GM19025 (cell line): ENCODE results near the gene RXYLT1.
"Not testable (repeated sequence)": the region's sequence is repeated elsewhere in the genome, so short reads cannot be mapped to it uniquely, and the experiment has no call there.

Source experiments
- ATAC-seq: cut with Tn5 transposase; IDR thresholded peaks from one replicate; pipeline ENCODE4 v1.9.1; 2021; ENCODE audit warnings: mild to moderate bottlenecking, low read depth, moderate library complexity; ENCODE audit not compliant: unreplicated experiment

RXYLT1 gene, protein sequence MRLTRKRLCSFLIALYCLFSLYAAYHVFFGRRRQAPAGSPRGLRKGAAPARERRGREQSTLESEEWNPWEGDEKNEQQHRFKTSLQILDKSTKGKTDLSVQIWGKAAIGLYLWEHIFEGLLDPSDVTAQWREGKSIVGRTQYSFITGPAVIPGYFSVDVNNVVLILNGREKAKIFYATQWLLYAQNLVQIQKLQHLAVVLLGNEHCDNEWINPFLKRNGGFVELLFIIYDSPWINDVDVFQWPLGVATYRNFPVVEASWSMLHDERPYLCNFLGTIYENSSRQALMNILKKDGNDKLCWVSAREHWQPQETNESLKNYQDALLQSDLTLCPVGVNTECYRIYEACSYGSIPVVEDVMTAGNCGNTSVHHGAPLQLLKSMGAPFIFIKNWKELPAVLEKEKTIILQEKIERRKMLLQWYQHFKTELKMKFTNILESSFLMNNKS

DNA sequence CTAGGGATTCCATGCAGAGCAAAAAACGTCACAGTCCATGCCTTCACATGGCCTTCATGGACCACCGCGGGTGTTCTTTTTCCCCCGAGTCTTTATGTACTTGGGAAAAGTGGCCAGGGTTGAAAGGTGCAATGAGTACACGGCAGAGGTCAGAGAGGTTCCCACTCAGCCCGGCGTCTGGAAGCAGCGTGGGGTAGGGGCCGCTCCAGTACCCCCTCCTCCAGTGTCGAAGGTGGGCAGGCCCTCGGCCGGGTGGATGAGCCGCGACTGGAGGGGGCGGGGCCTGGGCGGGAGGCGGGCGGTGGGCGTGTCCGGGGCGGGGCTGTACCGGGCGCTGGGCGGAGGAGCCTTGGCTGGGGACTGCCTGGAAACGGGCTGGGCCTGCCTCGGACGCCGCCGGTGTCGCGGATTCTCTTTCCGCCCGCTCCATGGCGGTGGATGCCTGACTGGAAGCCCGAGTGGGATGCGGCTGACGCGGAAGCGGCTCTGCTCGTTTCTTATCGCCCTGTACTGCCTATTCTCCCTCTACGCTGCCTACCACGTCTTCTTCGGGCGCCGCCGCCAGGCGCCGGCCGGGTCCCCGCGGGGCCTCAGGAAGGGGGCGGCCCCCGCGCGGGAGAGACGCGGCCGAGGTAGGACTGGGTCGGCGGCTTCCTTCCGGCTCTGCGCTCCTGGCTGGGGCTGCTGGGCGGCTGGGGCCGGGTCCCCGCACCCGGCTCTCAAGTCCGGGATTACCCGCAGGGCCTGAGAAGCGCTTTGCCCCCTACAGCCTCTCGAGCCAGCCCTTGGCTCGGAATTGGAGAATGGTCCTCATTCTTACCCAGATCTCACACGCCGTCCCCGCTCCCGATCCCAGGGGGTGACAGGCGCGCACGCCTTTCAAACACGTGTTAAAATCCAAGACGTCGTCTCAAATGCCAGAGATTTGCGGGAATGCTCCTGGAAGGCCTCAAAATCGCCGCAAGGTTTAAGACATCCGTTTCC, at the start of gene RXYLT1:
Gene RXYLT1, plus strand, starts transcription at position 412 of the 984 bp plus-strand sequence. Its CDS starts 52 bp downstream, at position 464.
- ATAC-seq = peak; percentile 98

GRCh38 chr12:63732779-63733178, 46.9 kb upstream of the RXYLT1 start:
- not testable (repeated sequence) for ATAC-seq

GRCh38 chr12:63733585-63733984, 46.1 kb upstream of the RXYLT1 start:
- not testable (repeated sequence) for ATAC-seq

DNA sequence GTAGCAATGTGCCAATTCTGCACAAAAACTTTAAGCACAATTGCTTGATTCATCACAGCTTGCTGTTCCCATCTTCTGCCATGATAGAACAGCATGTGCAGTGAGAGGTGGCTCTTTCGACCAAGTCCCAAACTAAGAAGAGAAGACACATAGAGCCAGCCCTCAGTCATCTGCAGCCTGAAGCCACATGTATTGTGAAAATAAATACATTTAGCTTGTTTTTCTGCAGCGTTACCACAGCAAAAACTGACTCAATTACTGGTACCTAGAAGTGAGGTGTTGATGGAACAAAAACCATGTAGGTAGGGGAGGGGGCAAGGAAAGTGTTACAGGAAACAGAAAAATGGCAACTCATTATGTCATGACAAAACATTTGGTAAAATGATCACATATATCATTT, 39.2 kb upstream of the RXYLT1 start:
- not testable (repeated sequence) for ATAC-seq

GRCh38 chr12:63741431-63741830, 38.3 kb upstream of the RXYLT1 start:
- not testable (repeated sequence) for ATAC-seq

DNA sequence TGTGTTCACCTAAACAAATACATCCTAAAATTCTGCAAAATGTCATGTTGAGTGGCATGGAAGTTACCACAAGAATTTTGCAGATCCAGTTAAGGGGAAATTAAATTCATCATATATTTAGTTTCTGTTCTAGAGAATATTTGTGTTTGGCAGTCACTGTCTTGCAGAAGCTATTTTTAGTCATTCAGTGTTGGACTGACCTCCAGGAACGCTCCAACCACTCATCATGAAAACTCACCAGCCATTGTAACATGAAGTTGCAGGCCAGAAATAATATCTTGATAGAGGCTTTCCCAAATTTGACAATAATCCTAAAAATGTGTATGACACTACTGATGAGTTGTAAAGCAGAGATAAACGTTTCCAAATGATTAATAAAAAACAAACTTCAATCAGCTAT, 35.6 kb upstream of the RXYLT1 start:
- ATAC-seq = not testable (repeated sequence)

DNA sequence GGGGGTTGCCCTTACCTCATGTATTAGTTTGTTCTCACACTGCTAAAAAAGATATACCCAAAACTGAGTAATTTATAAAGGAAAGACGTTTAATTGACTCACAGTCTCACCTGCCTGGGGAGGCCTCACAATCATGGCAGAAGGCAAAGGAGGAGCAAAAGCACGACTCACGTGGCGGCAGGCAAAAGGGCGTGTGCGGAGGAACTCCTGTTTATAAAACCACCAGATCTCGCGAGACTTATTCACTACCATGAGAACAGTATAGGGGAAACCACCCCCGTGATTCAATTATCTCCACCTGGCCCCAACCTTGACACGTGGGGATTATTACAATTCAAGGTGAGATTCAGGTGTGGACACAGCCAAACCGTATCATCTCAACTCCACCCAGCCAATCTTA, 33.2 kb upstream of the RXYLT1 start:
- not testable (repeated sequence) for ATAC-seq

DNA sequence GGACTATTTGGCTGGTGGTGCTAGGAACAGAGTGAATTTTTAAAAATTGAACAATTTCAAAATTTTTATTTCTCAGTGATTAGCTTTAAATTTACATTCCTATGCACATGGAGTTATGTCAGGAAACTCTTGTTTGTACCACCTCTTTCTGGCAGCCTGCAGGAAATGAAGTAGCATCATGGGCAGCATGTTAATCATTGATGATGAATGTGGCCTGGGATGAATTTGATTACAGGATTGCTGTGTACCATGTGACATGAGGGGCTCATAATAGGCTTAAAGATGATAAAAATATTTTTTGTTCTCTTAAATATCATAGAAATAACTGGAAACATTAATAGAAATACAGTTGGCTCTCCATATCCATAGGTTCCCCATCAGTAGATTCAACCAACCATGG, 32.6 kb upstream of the RXYLT1 start:
- not testable (repeated sequence) for ATAC-seq

DNA sequence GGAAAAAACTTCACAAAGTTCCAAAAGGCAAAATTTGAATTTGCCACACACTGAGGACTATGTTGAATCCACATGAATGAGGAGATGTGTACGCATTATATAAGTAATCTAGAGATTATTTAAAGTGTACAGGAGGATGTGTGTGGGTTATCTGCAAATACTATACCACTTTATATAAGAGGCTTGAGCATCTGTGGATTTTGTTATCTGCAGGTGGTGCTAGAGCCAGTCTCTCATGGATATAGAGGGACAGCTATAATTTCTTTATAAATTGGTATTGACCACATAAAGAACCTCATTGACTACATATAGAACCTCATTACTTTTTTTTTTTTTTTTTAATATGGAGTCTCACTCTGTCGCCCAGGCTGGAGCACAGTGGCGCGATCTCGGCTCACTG, 32.2 kb upstream of the RXYLT1 start:
- ATAC-seq = no peak

DNA sequence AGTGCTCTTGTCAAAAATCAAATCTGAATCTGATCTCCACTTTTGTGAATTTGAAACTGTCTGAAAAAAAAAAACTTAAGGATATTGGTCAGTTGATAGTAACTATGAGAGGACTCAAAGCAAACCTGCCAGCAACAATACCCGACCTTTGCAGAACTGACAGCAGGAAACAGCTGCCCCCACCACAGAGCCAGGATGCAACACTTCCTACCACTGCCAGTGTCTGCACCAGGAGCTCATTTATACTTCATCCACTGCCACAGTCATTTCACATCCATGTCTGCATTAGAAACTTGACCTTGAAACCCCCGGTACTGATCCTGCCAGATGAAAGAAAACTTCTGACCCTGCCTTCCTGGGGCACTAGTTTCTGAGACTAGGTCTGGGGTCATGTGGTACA, 27.4 kb upstream of the RXYLT1 start:
- no peak for ATAC-seq

- no peak for ATAC-seq
Measured at GRCh38 chr12:63752841-63753240, 26.9 kb upstream of the RXYLT1 start.

DNA sequence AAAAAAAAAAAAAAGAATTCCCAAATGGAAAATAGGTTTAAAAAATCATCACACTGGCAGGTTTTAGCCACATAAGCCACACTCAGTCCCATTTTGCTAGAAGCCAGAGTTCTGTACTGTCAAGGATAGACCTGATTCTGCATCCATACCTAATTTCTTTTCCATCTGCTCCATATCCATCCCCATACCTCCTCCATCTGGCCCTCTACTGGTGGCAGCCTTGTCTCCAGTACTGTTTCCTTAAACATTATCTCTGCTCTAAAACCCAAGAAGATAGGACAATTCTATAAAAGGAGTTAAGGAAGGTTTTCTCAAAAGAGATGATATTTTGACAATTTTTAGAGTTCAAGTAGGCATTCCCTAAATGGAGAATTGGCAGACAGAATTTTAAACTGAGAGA, 26.0 kb upstream of the RXYLT1 start:
- ATAC-seq = no peak

DNA sequence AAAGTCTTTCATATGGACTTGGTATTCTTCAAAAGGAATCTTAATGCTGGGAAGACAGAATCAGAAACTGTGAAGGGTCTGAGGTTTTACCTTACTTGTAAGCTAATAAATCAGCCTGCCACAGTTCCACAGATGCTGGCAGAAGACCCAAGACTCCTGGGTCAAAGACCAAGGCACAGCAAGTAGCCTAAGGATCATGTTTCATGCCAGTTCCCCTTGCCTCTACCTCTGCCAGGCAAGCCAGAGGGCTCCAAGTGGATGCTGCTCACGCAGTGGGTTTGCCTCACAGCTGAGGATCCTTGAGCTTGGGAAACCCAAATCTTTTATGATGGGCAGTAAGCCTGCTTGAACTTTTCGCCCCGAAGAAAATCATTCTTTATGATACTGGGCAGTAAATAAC, 15.2 kb upstream of the RXYLT1 start:
- ATAC-seq = no peak

DNA sequence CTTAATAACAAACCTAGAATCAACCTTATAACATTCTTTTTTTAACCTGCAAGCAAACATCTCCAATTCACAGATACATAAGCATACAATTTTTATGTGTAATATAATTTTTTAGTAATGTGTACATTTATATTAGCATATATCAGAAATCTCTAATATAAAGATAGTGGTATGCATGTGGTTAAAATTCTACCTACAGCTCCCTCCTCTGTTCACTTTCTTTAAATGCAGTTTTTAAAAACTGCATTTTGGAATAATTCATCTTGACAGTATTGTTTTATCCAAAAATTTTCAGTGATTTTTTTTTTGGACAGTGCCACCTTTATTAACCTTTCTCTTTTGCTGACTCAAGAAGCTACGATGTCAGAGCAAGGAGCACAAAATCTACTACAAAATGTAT, 13.2 kb upstream of the RXYLT1 start:
- no peak for ATAC-seq

- ATAC-seq = no peak
Measured at GRCh38 chr12:63770375-63770774, 9.3 kb upstream of the RXYLT1 start.

DNA sequence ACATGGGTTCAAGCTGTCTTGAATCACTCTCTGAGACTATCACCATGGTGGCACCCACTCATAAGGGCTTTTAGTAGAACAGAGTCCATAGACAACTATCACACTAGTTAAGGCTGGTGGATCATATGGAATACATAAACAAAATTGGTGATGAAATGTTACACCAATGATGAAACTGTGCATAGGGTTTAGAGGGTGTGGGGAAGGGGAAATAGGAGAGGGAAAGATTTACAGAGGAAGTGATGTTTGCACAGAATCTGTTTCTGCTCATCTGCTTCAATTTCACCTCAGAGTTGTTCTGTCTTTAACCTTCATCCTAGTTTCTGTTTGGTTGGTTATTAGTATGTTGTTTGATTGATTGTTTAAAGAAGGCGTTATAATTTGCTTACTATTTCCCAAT, 2.4 kb upstream of the RXYLT1 start:
- no peak for ATAC-seq

- no peak for ATAC-seq
Measured at GRCh38 chr12:63782466-63782865, 2.8 kb downstream of the RXYLT1 start.

GRCh38 chr12:63787306-63787705, 7.6 kb downstream of the RXYLT1 start:
- ATAC-seq = no peak

GRCh38 chr12:63790608-63790945, 10.9 kb downstream of the RXYLT1 start:
- ATAC-seq = no peak

DNA sequence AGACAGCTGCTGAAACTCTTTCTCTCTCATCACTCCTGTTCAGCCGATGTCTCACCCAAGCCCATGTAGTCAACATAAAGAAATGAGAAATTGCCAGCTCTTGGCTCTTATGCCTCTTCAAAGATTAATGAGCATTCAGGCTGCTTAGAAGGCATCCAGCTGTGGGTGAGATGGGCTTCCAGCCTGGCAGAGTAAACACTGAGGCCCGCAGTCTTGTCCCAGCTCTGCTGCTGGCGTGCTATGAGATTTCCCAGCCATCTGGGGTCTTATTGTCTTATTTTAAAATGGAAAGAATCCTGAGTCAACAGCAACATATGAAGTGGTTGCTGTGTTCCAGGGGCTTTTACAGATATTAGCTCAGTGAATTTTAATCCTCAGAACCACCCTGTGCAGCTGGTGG, 12.6 kb downstream of the RXYLT1 start:
- ATAC-seq = no peak

GRCh38 chr12:63795032-63795687, 15.5 kb downstream of the RXYLT1 start:
- ATAC-seq = no peak
